Adrenal gland (tissue), 5 donors: ENCODE data around the gene GAK.

Source experiments
- POLR2A ChIP-seq, 2 donors: fragments of 450-650 bp; IDR thresholded peaks; one replicate each; pipeline ENCODE4 v1.6.1; 2017; ENCODE audit warnings: antibody characterized with exemption in 2 of 2, mild to moderate bottlenecking in 2 of 2, moderate library complexity in 1 of 2
- TF ChIP-seq, protein P1 (sequence below), 6 experiments: fragments of 450-650 bp in 4 of 6; fragments of 200-600 bp in 2 of 6; sonication (generic) in 1 of 6; IDR thresholded peaks; 1 replicate in 5 of 6; 2 replicates in 1 of 6; pipeline versions ENCODE4 v1.5.1 to v1.8.0; 2016 to 2021; ENCODE audit warnings: antibody characterized with exemption in 6 of 6, mild to moderate bottlenecking in 2 of 6, moderate library complexity in 1 of 6
- donor health status: DM: no; HTN: no; CAD: no.

- TF ChIP-seq, protein P1, sequence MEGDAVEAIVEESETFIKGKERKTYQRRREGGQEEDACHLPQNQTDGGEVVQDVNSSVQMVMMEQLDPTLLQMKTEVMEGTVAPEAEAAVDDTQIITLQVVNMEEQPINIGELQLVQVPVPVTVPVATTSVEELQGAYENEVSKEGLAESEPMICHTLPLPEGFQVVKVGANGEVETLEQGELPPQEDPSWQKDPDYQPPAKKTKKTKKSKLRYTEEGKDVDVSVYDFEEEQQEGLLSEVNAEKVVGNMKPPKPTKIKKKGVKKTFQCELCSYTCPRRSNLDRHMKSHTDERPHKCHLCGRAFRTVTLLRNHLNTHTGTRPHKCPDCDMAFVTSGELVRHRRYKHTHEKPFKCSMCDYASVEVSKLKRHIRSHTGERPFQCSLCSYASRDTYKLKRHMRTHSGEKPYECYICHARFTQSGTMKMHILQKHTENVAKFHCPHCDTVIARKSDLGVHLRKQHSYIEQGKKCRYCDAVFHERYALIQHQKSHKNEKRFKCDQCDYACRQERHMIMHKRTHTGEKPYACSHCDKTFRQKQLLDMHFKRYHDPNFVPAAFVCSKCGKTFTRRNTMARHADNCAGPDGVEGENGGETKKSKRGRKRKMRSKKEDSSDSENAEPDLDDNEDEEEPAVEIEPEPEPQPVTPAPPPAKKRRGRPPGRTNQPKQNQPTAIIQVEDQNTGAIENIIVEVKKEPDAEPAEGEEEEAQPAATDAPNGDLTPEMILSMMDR (IDR thresholded peaks at IDR 0.05): no peak
- no peak for TF ChIP-seq POLR2A (IDR thresholded peaks at IDR 0.05)
Measured at GRCh38 chr4:954211-955020, 22.3 kb upstream of the GAK start.
